Ascending aorta (tissue), 2 donors: ENCODE results near the gene ZMIZ1. TPM values are rescaled to one million over a fixed set of nuclear protein-coding genes. Genes with fewer than 3 reads are reported as not detected.

Source experiments
- DNase-seq, 2 donors: peaks; one replicate each; pipeline ENCODE4 v3.0.0-alpha.2; 2019; ENCODE audit warnings: low spot score in 2 of 2
- H3K27ac ChIP-seq, 2 donors: fragments of 200-600 bp; sonication (generic); one replicate each; pipeline ENCODE4 v1.5.1; 2016 to 2017; ENCODE audit warnings: mild to moderate bottlenecking in 1 of 2
- H3K27me3 ChIP-seq: fragments of 200-600 bp; sonication (generic); one replicate; pipeline ENCODE4 v1.5.1; 2017
- H3K36me3 ChIP-seq, 2 donors: fragments of 200-600 bp; sonication (generic); one replicate each; pipeline ENCODE4 v1.5.1; 2016
- H3K4me1 ChIP-seq, 2 donors: fragments of 200-600 bp; sonication (generic); one replicate each; pipeline ENCODE4 v1.5.1; 2016 to 2017; ENCODE audit warnings: mild to moderate bottlenecking in 1 of 2
- H3K4me3 ChIP-seq, 2 donors: fragments of 200-600 bp; sonication (generic); one replicate each; pipeline ENCODE4 v1.5.1; 2016 to 2017; ENCODE audit warnings: mild to moderate bottlenecking in 1 of 2
- H3K9me3 ChIP-seq, 2 donors: fragments of 200-600 bp; sonication (generic); one replicate each; pipeline ENCODE4 v1.5.1; 2016
- CTCF ChIP-seq, 3 experiments: fragments of 200-600 bp in 2 of 3; fragments of 450-650 bp in 1 of 3; sonication (generic) in 2 of 3; IDR thresholded peaks; one replicate each; pipeline ENCODE4 v1.5.1; 2016 to 2019; ENCODE audit warnings: antibody characterized with exemption in 3 of 3, mild to moderate bottlenecking in 1 of 3, moderate library complexity in 1 of 3
- intact Hi-C: fragments of 100-400 bp; cut with DNase I; formaldehyde crosslinking; loops from one replicate; pipeline ENCODE4 v1.15.1; 2023
- total RNA-seq: library from RNA; depleted of rRNA; stranded (reverse); fragments of >200 nt; gene quantifications from one replicate; pipeline ENCODE4 v1.1.0, GENCODE V29; 2016

The ZMIZ1 gene
- total RNA-seq, 1 donor from 2014 or later, result 96.2 TPM

- intact Hi-C loops, result no loop called here
- TF ChIP-seq CTCF (IDR thresholded peaks at IDR 0.05), result no peak
- no peak overlapping the region for H3K4me3 ChIP-seq
- no peak for DNase-seq
- H3K4me1 ChIP-seq, result peaks cover 5 to 21% of the 10 kb centered on the region in 2 donors
- H3K9me3 ChIP-seq, result no peaks in the 10 kb centered on the region
- no peaks in the 10 kb centered on the region for H3K27me3 ChIP-seq
- H3K27ac ChIP-seq, result no peak overlapping the region
- peaks cover 6 to 9% of the 10 kb centered on the region in 2 donors for H3K36me3 ChIP-seq
These were observed 119.6 kb downstream of the ZMIZ1 start for GRCh38 chr10:79188154-79188965.

GRCh38 chr10:79189181-79189580 lies 120.4 kb downstream of the ZMIZ1 start:
- H3K36me3 ChIP-seq, result peaks cover 6 to 9% of the 10 kb centered on the region in 2 donors
- peaks cover 5 to 13% of the 10 kb centered on the region in 2 donors for H3K4me1 ChIP-seq
- DNase-seq, result no peak
- intact Hi-C loops, result no loop called here
- H3K9me3 ChIP-seq, result no peaks in the 10 kb centered on the region
- H3K4me3 ChIP-seq, result no peak overlapping the region
- no peaks in the 10 kb centered on the region for H3K27me3 ChIP-seq
- H3K27ac ChIP-seq, result no peak overlapping the region
- TF ChIP-seq CTCF (IDR thresholded peaks at IDR 0.05), result no peak

GRCh38 chr10:79189853-79190435 lies 121.2 kb downstream of the ZMIZ1 start:
- no peak for TF ChIP-seq CTCF (IDR thresholded peaks at IDR 0.05)
- Histone ChIP-seq H3K4me3 (no peak overlapping the region), H3K36me3 (peaks cover 6 to 9% of the 10 kb centered on the region in 2 donors), H3K27ac (peak overlapping the region in 1 of 2 donors; percentile 4), H3K27me3 (no peaks in the 10 kb centered on the region), H3K4me1 (peaks cover 4 to 7% of the 10 kb centered on the region in 2 donors), H3K9me3 (no peaks in the 10 kb centered on the region)
- intact Hi-C loops, result loop anchor here (10.0 kb wide), 3 partner anchors 45 to 525 kb away; no protein-coding TSS in a partner anchor
- no peak for DNase-seq

GRCh38 chr10:79190740-79191261 lies 122.0 kb downstream of the ZMIZ1 start:
- Histone ChIP-seq H3K36me3 (peaks cover 6 to 9% of the 10 kb centered on the region in 2 donors), H3K27ac (no peak overlapping the region), H3K9me3 (no peaks in the 10 kb centered on the region), H3K4me1 (peaks cover 3 to 7% of the 10 kb centered on the region in 2 donors), H3K27me3 (no peaks in the 10 kb centered on the region), H3K4me3 (no peak overlapping the region)
- TF ChIP-seq CTCF (IDR thresholded peaks at IDR 0.05), result no peak
- intact Hi-C loops, result loop anchor here (10.0 kb wide), 3 partner anchors 46 to 526 kb away; no protein-coding TSS in a partner anchor
- no peak for DNase-seq

- intact Hi-C loops, result loop anchor here (10.0 kb wide), 3 partner anchors 47 to 527 kb away; no protein-coding TSS in a partner anchor
- no peak for DNase-seq
- Histone ChIP-seq H3K27ac (peak overlapping the region; percentile 28 to 33), H3K4me3 (no peak overlapping the region), H3K9me3 (no peaks in the 10 kb centered on the region), H3K4me1 (peaks cover 3 to 7% of the 10 kb centered on the region in 2 donors), H3K36me3 (peaks cover 4 to 5% of the 10 kb centered on the region in 2 donors), H3K27me3 (no peaks in the 10 kb centered on the region)
- no peak for TF ChIP-seq CTCF (IDR thresholded peaks at IDR 0.05)
These were observed 123.3 kb downstream of the ZMIZ1 start for GRCh38 chr10:79191951-79192676.
